ENCODE measurements around the gene OR51V1. TPM values are rescaled to one million over a fixed set of nuclear protein-coding genes. Genes with fewer than 3 reads are reported as not detected.

OR51V1 gene
- total and polyA plus RNA-seq, 7 donors, result not detected

GRCh38 chr11:5198285-5198684 lies 2.2 kb downstream of the OR51V1 start:
- Histone ChIP-seq H3K9me3 (no peaks in the 10 kb centered on the region), H3K27me3 (ENCODE audit: insufficient read depth in 3 of 3, low read length in 2 of 3) (no peaks in the 10 kb centered on the region), H3K36me3 (ENCODE audit: insufficient read depth in 1 of 2, low read depth in 1 of 2) (no peaks in the 10 kb centered on the region), H3K27ac (no peak overlapping the region), H3K4me3 (no peak overlapping the region), H3K4me1 (no peaks in the 10 kb centered on the region)
- DNase-seq (no peak), ATAC-seq (no peak)
- intact Hi-C loops (cut with DNase I), result no loop called here
- TF ChIP-seq, protein P1, sequence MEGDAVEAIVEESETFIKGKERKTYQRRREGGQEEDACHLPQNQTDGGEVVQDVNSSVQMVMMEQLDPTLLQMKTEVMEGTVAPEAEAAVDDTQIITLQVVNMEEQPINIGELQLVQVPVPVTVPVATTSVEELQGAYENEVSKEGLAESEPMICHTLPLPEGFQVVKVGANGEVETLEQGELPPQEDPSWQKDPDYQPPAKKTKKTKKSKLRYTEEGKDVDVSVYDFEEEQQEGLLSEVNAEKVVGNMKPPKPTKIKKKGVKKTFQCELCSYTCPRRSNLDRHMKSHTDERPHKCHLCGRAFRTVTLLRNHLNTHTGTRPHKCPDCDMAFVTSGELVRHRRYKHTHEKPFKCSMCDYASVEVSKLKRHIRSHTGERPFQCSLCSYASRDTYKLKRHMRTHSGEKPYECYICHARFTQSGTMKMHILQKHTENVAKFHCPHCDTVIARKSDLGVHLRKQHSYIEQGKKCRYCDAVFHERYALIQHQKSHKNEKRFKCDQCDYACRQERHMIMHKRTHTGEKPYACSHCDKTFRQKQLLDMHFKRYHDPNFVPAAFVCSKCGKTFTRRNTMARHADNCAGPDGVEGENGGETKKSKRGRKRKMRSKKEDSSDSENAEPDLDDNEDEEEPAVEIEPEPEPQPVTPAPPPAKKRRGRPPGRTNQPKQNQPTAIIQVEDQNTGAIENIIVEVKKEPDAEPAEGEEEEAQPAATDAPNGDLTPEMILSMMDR (IDR thresholded peaks at IDR 0.05), result no peak

DNA sequence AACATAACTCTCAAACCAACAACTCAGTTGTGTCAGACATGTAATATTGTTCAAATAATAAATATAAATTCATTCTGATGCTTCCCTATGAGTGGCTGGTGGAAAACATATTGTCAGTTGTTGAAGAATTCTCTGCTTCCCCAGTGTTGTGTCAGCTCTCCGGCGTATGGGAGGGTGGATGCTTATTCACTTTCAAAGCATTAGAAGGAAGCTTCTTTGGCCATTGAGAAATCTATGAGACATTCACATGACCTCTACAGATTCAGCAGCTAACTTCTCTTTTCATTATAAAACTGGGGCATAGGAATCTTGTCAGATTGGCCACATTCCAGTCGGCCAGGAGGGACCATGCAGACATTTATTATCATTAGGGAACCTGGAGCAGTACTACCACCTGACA lies 2.9 kb downstream of the OR51V1 start:
- intact Hi-C loops (cut with DNase I), result no loop called here
- Histone ChIP-seq H3K4me1 (no peaks in the 10 kb centered on the region), H3K27me3 (ENCODE audit: insufficient read depth in 3 of 3, low read length in 2 of 3) (no peaks in the 10 kb centered on the region), H3K9me3 (no peaks in the 10 kb centered on the region), H3K36me3 (ENCODE audit: insufficient read depth in 1 of 2, low read depth in 1 of 2) (no peaks in the 10 kb centered on the region), H3K4me3 (no peak overlapping the region), H3K27ac (no peak overlapping the region)
- ATAC-seq, result no peak
- no peak for DNase-seq
- WGBS, 3 donors, result 70 to 76% (median 74%) methylated on average over 3 of the region's 3 CpGs
- TF ChIP-seq, protein P1 (IDR thresholded peaks at IDR 0.05), result no peak

- intact Hi-C loops (cut with DNase I), result no loop called here
Observed at GRCh38 chr11:5196731-5197130, 3.8 kb downstream of the OR51V1 start.

GRCh38 chr11:5196067-5196466 lies 4.4 kb downstream of the OR51V1 start:
- no peak for ATAC-seq
- TF ChIP-seq, protein P1 (IDR thresholded peaks at IDR 0.05), result no peak
- Histone ChIP-seq H3K27ac (no peak overlapping the region), H3K36me3 (ENCODE audit: insufficient read depth in 1 of 2, low read depth in 1 of 2) (no peaks in the 10 kb centered on the region), H3K4me3 (no peak overlapping the region), H3K27me3 (ENCODE audit: insufficient read depth in 3 of 3, low read length in 2 of 3) (no peaks in the 10 kb centered on the region), H3K9me3 (no peaks in the 10 kb centered on the region), H3K4me1 (no peaks in the 10 kb centered on the region)
- 62 to 79% (median 68%) methylated on average over 5 of the region's 5 CpGs for WGBS, 3 donors
- no peak for DNase-seq
- intact Hi-C loops (cut with DNase I), result no loop called here

More at GRCh38 chr11:5196731-5197130, 3.8 kb downstream of the OR51V1 start:
- ATAC-seq (no peak), DNase-seq (no peak)
- WGBS, 3 donors, result 47 to 60% (median 52%) methylated on average over 3 of the region's 3 CpGs
- Histone ChIP-seq H3K36me3 (ENCODE audit: insufficient read depth in 1 of 2, low read depth in 1 of 2) (no peaks in the 10 kb centered on the region), H3K27ac (no peak overlapping the region), H3K4me1 (no peaks in the 10 kb centered on the region), H3K27me3 (ENCODE audit: insufficient read depth in 3 of 3, low read length in 2 of 3) (no peaks in the 10 kb centered on the region), H3K9me3 (no peaks in the 10 kb centered on the region), H3K4me3 (no peak overlapping the region)
- TF ChIP-seq, protein P1 (IDR thresholded peaks at IDR 0.05), result no peak

DNA sequence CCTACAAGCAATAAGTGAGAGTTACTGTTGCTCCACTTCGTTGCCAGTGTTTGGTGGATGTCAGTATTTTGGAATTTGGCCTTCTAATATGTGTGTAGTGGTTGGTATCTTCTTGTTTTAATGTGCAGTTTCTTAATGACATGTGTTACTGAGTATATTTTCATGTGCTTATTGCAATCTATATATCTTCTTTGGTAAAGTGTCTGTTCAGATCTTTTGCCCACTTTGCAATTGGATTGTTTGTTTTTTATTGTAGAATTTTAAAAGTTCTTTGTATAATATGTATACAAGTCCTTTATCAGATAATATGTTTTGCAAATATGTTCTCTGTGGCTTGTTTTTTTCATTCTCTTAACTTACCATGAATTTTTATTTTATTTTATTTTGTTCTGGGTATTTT lies 7.7 kb downstream of the OR51V1 start:
- WGBS, 3 donors, result 0 to 28% (median 18%) methylated on average over 1 of the region's 1 CpG
- DNase-seq (no peak), ATAC-seq (no peak)

More for the DNA sequence above, 7.7 kb downstream of the OR51V1 start:
- H3K4me3 ChIP-seq, result no peak overlapping the region
- H3K27ac ChIP-seq, result no peak overlapping the region
- H3K36me3 ChIP-seq (ENCODE audit: insufficient read depth in 1 of 2, low read depth in 1 of 2), result no peaks in the 10 kb centered on the region
- no peaks in the 10 kb centered on the region for H3K4me1 ChIP-seq
- no peaks in the 10 kb centered on the region for H3K27me3 ChIP-seq (ENCODE audit: insufficient read depth in 3 of 3, low read length in 2 of 3)
- TF ChIP-seq, protein P1 (IDR thresholded peaks at IDR 0.05), result no peak
- peaks cover 4% of the 10 kb centered on the region for H3K9me3 ChIP-seq
- intact Hi-C loops (cut with DNase I), result no loop called here

Measured in psoas muscle (tissue), 8 donors.